Astrocyte of the cerebellum (primary cell): Measurements from ENCODE around the gene KCNH4.
"Not testable (repeated sequence)": the region's sequence is repeated elsewhere in the genome, so short reads cannot be mapped to it uniquely, and the experiment has no call there.

Experiments used
- DNase-seq: peaks from one replicate; pipeline ENCODE4 v3.0.0-alpha.2; 2011; ENCODE audit warnings: low read depth
- H3K4me3 ChIP-seq: 2 replicates; pipeline ENCODE4 v1.5.1; 2011; ENCODE audit warnings: mild to moderate bottlenecking, low read depth, low read length, moderate library complexity
- CTCF ChIP-seq: IDR thresholded peaks from 2 replicates; pipeline ENCODE4 v1.5.1; 2012; ENCODE audit warnings: low read length, low read depth, moderate library complexity, mild to moderate bottlenecking; ENCODE audit errors: missing control alignments
- in situ Hi-C: cut with HindIII; loops from 2 replicates; pipeline ENCODE4 v1.10.0; 2017; ENCODE audit warnings: low sequenced_read_pairs

The KCNH4 gene

GRCh38 chr17:42153919-42154742, 26.8 kb downstream of the KCNH4 start:
- TF ChIP-seq CTCF, result no peak
- in situ Hi-C loops, result no loop called here
- peak overlapping the region; percentile 100 for H3K4me3 ChIP-seq
- no peak for DNase-seq

GRCh38 chr17:42146911-42147607, 33.9 kb downstream of the KCNH4 start:
- in situ Hi-C loops, result no loop called here
- no peak for TF ChIP-seq CTCF
- no peak overlapping the region for H3K4me3 ChIP-seq
- no peak for DNase-seq

- in situ Hi-C loops, DNase-seq: not testable (repeated sequence)
These were observed 37.8 kb downstream of the KCNH4 start for GRCh38 chr17:42143138-42143537.

GRCh38 chr17:42142371-42142896, 38.5 kb downstream of the KCNH4 start:
- H3K4me3 ChIP-seq, result no peak overlapping the region
- TF ChIP-seq CTCF, result no peak
- no peak for DNase-seq
- in situ Hi-C loops, result no loop called here

More at GRCh38 chr17:42143138-42143537, 37.8 kb downstream of the KCNH4 start:
- not testable (repeated sequence) for H3K4me3 ChIP-seq

- H3K4me3 ChIP-seq, result no peak overlapping the region
- in situ Hi-C loops, result no loop called here
- TF ChIP-seq CTCF, result no peak
- DNase-seq, result no peak
These were observed 39.6 kb downstream of the KCNH4 start for GRCh38 chr17:42141382-42141781.

GRCh38 chr17:42140690-42141089, 40.3 kb downstream of the KCNH4 start:
- DNase-seq, H3K4me3 ChIP-seq, in situ Hi-C loops: not testable (repeated sequence)

- TF ChIP-seq CTCF, result no peak
- in situ Hi-C loops, result no loop called here
- no peak overlapping the region for H3K4me3 ChIP-seq
These were observed 42.0 kb downstream of the KCNH4 start for GRCh38 chr17:42138749-42139492.

More at GRCh38 chr17:42138749-42139492, 42.0 kb downstream of the KCNH4 start:
- no peak for DNase-seq
